Measurements from ENCODE around the gene OR4C45.

DNA sequence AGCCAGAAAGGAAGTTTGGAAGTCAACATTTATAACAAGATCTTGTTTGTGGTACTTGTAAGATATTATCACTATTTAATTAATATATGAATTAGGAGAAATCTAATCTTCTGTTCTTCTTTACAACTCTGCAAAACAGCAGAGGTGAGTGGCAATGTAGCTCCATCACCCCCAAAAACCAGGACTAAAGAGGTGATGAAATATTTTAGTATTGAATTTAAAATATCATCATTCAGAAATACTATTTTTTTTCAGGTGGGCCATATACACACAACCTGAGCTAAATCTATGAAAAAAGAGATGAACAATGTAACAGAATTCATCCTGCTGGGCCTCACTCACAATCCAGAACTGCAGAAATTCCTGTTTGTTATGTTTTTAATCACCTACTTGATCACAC, at the start of gene OR4C45:
- TF ChIP-seq, protein P1, sequence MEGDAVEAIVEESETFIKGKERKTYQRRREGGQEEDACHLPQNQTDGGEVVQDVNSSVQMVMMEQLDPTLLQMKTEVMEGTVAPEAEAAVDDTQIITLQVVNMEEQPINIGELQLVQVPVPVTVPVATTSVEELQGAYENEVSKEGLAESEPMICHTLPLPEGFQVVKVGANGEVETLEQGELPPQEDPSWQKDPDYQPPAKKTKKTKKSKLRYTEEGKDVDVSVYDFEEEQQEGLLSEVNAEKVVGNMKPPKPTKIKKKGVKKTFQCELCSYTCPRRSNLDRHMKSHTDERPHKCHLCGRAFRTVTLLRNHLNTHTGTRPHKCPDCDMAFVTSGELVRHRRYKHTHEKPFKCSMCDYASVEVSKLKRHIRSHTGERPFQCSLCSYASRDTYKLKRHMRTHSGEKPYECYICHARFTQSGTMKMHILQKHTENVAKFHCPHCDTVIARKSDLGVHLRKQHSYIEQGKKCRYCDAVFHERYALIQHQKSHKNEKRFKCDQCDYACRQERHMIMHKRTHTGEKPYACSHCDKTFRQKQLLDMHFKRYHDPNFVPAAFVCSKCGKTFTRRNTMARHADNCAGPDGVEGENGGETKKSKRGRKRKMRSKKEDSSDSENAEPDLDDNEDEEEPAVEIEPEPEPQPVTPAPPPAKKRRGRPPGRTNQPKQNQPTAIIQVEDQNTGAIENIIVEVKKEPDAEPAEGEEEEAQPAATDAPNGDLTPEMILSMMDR (IDR thresholded peaks at IDR 0.05): no peak
- TF ChIP-seq SIN3A (IDR thresholded peaks at IDR 0.05; ENCODE audit: borderline replicate concordance, insufficient read depth, low read depth, low read length) (no peak), POLR2AphosphoS5 (IDR thresholded peaks at IDR 0.05; ENCODE audit: low read depth, low read length) (no peak)
- TF ChIP-seq, protein P2, sequence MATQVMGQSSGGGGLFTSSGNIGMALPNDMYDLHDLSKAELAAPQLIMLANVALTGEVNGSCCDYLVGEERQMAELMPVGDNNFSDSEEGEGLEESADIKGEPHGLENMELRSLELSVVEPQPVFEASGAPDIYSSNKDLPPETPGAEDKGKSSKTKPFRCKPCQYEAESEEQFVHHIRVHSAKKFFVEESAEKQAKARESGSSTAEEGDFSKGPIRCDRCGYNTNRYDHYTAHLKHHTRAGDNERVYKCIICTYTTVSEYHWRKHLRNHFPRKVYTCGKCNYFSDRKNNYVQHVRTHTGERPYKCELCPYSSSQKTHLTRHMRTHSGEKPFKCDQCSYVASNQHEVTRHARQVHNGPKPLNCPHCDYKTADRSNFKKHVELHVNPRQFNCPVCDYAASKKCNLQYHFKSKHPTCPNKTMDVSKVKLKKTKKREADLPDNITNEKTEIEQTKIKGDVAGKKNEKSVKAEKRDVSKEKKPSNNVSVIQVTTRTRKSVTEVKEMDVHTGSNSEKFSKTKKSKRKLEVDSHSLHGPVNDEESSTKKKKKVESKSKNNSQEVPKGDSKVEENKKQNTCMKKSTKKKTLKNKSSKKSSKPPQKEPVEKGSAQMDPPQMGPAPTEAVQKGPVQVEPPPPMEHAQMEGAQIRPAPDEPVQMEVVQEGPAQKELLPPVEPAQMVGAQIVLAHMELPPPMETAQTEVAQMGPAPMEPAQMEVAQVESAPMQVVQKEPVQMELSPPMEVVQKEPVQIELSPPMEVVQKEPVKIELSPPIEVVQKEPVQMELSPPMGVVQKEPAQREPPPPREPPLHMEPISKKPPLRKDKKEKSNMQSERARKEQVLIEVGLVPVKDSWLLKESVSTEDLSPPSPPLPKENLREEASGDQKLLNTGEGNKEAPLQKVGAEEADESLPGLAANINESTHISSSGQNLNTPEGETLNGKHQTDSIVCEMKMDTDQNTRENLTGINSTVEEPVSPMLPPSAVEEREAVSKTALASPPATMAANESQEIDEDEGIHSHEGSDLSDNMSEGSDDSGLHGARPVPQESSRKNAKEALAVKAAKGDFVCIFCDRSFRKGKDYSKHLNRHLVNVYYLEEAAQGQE (IDR thresholded peaks at IDR 0.05; ENCODE audit: insufficient read depth in 1 of 2, low read depth in 2 of 2, low read length in 1 of 2): no peak

All from Panc1 (cell line).